Adrenal gland (tissue), 12 donors: Measurements from ENCODE around the gene CDKN2B. TPM values are rescaled to one million over a fixed set of nuclear protein-coding genes. Genes with fewer than 3 reads are reported as not detected.

ENCODE experiments used
- DNase-seq, 7 donors: peaks; one replicate each; pipeline ENCODE4 v3.0.0-alpha.2; 2019 to 2020
- H3K27ac ChIP-seq, 5 donors: fragments of 200-600 bp; sonication (generic) in 4 of 5; 1 replicate in 3 of 5; 2 replicates in 2 of 5; pipeline versions ENCODE4 v1.5.1 to v1.8.0; 2016 to 2020; ENCODE audit warnings: mild to moderate bottlenecking in 1 of 5
- H3K27me3 ChIP-seq: fragments of 200-600 bp; 2 replicates; pipeline ENCODE4 v1.8.0; 2021
- H3K36me3 ChIP-seq, 2 donors: fragments of 200-600 bp; replicated peaks in 1 of 2; 1 replicate in 1 of 2; 2 replicates in 1 of 2; pipeline versions ENCODE4 v1.5.1 to v1.8.0; 2018 to 2022
- H3K4me1 ChIP-seq, 2 donors: fragments of 200-600 bp; replicated peaks in 1 of 2; 1 replicate in 1 of 2; 2 replicates in 1 of 2; pipeline versions ENCODE4 v1.5.1 to v1.8.0; 2018 to 2021
- H3K4me3 ChIP-seq, 4 donors: fragments of 200-600 bp; sonication (generic) in 3 of 4; one replicate each; pipeline ENCODE4 v1.5.1; 2016 to 2018
- H3K9me3 ChIP-seq, 3 donors: fragments of 200-600 bp; sonication (generic) in 1 of 3; replicated peaks in 1 of 3; 1 replicate in 2 of 3; 2 replicates in 1 of 3; pipeline versions ENCODE4 v1.5.1 to v1.8.0; 2016 to 2021
- POLR2A ChIP-seq, 2 donors: fragments of 450-650 bp; IDR thresholded peaks; one replicate each; pipeline ENCODE4 v1.6.1; 2017; ENCODE audit warnings: antibody characterized with exemption in 2 of 2, mild to moderate bottlenecking in 2 of 2, moderate library complexity in 1 of 2
- WGBS, 4 donors: extraction: QIAGEN DNeasy Blood & Tissue Kit in 2 of 4; methylation state at CpG; one replicate each; pipeline versions ENCODE4 v1.1.5 to v1.1.7; 2013 to 2017; 5-methylcytosine and 5-hydroxymethylcytosine counted together
- intact Hi-C, 2 donors: fragments of 100-400 bp; cut with DNase I; formaldehyde crosslinking; loops; one replicate each; pipeline versions ENCODE4 v1.14.1 to v1.15.0; 2022 to 2023
- polyA plus RNA-seq, 3 donors: library from polyadenylated mRNA; stranded (reverse); fragments of 200-250 nt in 2 of 3; fragments of 350-450 nt in 1 of 3; fragmentation: Illumina TruSeq in 1 of 3; extraction: RNeasy Lipid Tissue Mini Kit (QIAGEN cat#74804) in 1 of 3; gene quantifications; one replicate each; pipeline ENCODE4 v1.2.3, GENCODE V29; 2013 to 2014
- total RNA-seq, 9 donors: library from RNA; depleted of rRNA in 4 of 9; stranded (reverse); fragments of >200 nt in 4 of 9; fragments of 120-200 nt in 1 of 9; fragmentation: NEBNext Ultra II Directional in 1 of 9; extraction: Animal tissue kit (Norgen Biotek cat#: 25700) in 1 of 9; gene quantifications; one replicate each; pipeline versions ENCODE4 v1.1.0 to v1.2.4, GENCODE V29; 2013 to 2023
- TF ChIP-seq, protein P1 (sequence below), 6 experiments: fragments of 450-650 bp in 4 of 6; fragments of 200-600 bp in 2 of 6; sonication (generic) in 1 of 6; IDR thresholded peaks; 1 replicate in 5 of 6; 2 replicates in 1 of 6; pipeline versions ENCODE4 v1.5.1 to v1.8.0; 2016 to 2021; ENCODE audit warnings: antibody characterized with exemption in 6 of 6, mild to moderate bottlenecking in 2 of 6, moderate library complexity in 1 of 6
- donor health status: healthy with polysubstance abuse.
- donor health status: Bipolar disorder and iron deficiency.
- donor health status: DM: yes; HTN: yes; CAD: no.
- donor health status: DM: no; HTN: no; CAD: no.
- donor health status: DM: no; HTN: no; CAD: no.
- donor health status: DM: yes; HTN: yes; CAD: no.

The CDKN2B gene
- total and polyA plus RNA-seq, 12 donors, result 0.78 to 13.8 (median 4.7) TPM

DNA sequence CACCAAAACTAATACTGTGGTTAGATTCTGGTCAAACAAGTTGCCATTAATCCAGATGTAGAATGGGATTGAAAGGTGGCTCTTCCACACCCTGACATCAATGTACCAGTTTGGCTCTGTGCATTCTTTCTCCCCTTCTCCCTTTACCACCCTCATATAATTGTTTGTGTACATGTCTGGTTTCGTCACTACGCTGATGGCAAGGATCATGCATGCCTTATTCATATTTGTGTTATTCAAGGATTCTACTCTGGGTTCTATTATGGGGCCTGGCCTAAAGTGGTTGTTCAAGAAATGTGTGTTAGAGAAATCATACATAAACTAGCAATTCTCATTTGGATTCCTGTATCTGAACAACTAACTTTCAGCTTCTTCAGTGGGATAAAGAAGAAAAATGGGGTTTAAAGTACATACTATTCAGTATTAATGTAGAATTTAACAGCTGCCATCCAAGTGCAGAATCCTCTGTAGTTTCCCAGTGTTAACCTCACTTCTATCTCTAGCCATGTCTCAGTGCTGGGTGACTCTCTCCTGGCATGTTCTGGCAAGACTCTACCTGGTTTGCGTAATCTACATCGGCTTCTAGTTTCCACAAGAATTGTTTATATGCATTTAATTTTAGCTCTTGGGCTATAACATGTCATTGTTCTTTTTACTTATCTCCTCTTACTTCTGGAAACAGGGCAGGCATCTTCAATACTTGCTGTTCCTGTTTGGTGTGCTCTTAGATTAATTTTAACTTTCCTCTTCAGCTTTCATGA lies 27.9 kb upstream of the CDKN2B start:
- no peak overlapping the region for H3K27ac ChIP-seq

GRCh38 chr9:22035591-22036011 lies 26.5 kb upstream of the CDKN2B start:
- H3K27me3 ChIP-seq, result no peaks in the 10 kb centered on the region
- DNase-seq, result no peak
- H3K27ac ChIP-seq, result no peak overlapping the region
- no peak overlapping the region for H3K4me3 ChIP-seq
- intact Hi-C loops, result loop anchor here in 1 of 2 donors (10.0 kb wide), 2 partner anchors 79 to 221 kb away; no protein-coding TSS in a partner anchor
- H3K4me1 ChIP-seq, result peaks cover 0 to 15% of the 10 kb centered on the region in 2 donors
- WGBS, 4 donors, result 77 to 90% (median 87%) methylated on average over 2 of the region's 2 CpGs
- H3K36me3 ChIP-seq, result no peaks in the 10 kb centered on the region
- H3K9me3 ChIP-seq, result no peaks in the 10 kb centered on the region
- TF ChIP-seq, protein P1, sequence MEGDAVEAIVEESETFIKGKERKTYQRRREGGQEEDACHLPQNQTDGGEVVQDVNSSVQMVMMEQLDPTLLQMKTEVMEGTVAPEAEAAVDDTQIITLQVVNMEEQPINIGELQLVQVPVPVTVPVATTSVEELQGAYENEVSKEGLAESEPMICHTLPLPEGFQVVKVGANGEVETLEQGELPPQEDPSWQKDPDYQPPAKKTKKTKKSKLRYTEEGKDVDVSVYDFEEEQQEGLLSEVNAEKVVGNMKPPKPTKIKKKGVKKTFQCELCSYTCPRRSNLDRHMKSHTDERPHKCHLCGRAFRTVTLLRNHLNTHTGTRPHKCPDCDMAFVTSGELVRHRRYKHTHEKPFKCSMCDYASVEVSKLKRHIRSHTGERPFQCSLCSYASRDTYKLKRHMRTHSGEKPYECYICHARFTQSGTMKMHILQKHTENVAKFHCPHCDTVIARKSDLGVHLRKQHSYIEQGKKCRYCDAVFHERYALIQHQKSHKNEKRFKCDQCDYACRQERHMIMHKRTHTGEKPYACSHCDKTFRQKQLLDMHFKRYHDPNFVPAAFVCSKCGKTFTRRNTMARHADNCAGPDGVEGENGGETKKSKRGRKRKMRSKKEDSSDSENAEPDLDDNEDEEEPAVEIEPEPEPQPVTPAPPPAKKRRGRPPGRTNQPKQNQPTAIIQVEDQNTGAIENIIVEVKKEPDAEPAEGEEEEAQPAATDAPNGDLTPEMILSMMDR (IDR thresholded peaks at IDR 0.05), result no peak
- no peak for TF ChIP-seq POLR2A (IDR thresholded peaks at IDR 0.05)

More for the DNA sequence above, 27.9 kb upstream of the CDKN2B start:
- WGBS, 4 donors, result 83 to 90% (median 83%) methylated on average over 4 of the region's 4 CpGs
- H3K4me1 ChIP-seq, result peaks cover 0 to 15% of the 10 kb centered on the region in 2 donors
- H3K9me3 ChIP-seq, result no peaks in the 10 kb centered on the region
- H3K36me3 ChIP-seq, result no peaks in the 10 kb centered on the region
- no peaks in the 10 kb centered on the region for H3K27me3 ChIP-seq
- TF ChIP-seq, protein P1 (IDR thresholded peaks at IDR 0.05), result no peak
- TF ChIP-seq POLR2A (IDR thresholded peaks at IDR 0.05), result no peak
- intact Hi-C loops, result loop anchor here in 1 of 2 donors (10.0 kb wide), 2 partner anchors 78 to 222 kb away; no protein-coding TSS in a partner anchor
- H3K4me3 ChIP-seq, result no peak overlapping the region
- no peak for DNase-seq

- no peaks in the 10 kb centered on the region for H3K27me3 ChIP-seq
- no peak for DNase-seq
- no peak overlapping the region for H3K4me3 ChIP-seq
- 79 to 92% (median 88%) methylated on average over 8 of the region's 8 CpGs for WGBS, 4 donors
- no peak overlapping the region for H3K27ac ChIP-seq
- no peaks in the 10 kb centered on the region for H3K36me3 ChIP-seq
- TF ChIP-seq POLR2A (IDR thresholded peaks at IDR 0.05), result no peak
- TF ChIP-seq, protein P1 (IDR thresholded peaks at IDR 0.05), result no peak
- intact Hi-C loops, result loop anchor here in 1 of 2 donors (10.0 kb wide), 2 partner anchors 82 to 218 kb away; no protein-coding TSS in a partner anchor
- H3K9me3 ChIP-seq, result no peaks in the 10 kb centered on the region
- H3K4me1 ChIP-seq, result peaks cover 0 to 6% of the 10 kb centered on the region in 2 donors
Measured at GRCh38 chr9:22033012-22033630, 24.0 kb upstream of the CDKN2B start.

GRCh38 chr9:22031655-22032411 lies 22.7 kb upstream of the CDKN2B start:
- Histone ChIP-seq H3K9me3 (no peaks in the 10 kb centered on the region), H3K4me1 (no peaks in the 10 kb centered on the region), H3K27me3 (no peaks in the 10 kb centered on the region), H3K27ac (no peak overlapping the region), H3K4me3 (no peak overlapping the region), H3K36me3 (no peaks in the 10 kb centered on the region)
- TF ChIP-seq, protein P1 (IDR thresholded peaks at IDR 0.05), result no peak
- TF ChIP-seq POLR2A (IDR thresholded peaks at IDR 0.05), result no peak
- intact Hi-C loops, result loop anchor here in 1 of 2 donors (10.0 kb wide), 2 partner anchors 83 to 217 kb away; no protein-coding TSS in a partner anchor
- 82 to 92% (median 86%) methylated on average over 4 of the region's 4 CpGs for WGBS, 4 donors
- no peak for DNase-seq
